NCI-H510A (cell line): Measurements from ENCODE around the gene PTPN1.
A peak's percentile ranks its signal among the peaks of the same experiment; 100 is the strongest.
"Not testable (repeated sequence)": the region's sequence is repeated elsewhere in the genome, so short reads cannot be mapped to it uniquely, and the experiment has no call there.

Experiments
- DNase-seq: peaks from one replicate; lab custom pipeline; 2025; lab: John Stamatoyannopoulos, UW

PTPN1 gene

GRCh38 chr20:50609438-50609989 is 99.3 kb downstream of the PTPN1 start:
- no peak for DNase-seq

DNA sequence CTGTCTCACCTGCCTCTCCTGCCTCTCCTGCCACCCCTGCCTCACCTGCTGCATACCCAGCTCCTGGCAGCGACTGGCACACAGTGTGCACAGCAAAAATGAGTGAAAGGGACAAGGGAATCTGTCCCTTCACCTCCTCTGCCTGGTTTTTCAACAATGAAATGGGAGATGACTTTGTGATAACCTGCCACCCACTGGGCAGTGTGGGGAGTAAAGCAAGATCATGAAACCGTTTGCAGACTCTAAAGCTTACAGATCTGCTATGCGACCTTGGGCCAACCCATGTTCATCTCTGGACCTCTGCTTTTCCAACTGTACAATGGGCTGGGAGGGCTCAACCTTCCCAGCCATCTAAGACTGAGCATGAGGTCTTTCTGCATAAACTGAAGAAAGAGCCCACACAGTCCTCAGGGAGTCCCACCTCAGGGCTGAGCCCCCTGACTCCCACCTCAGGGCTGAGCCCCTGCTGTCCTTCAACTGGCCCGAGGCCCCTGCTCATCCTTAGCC is 100.1 kb downstream of the PTPN1 start:
- no peak for DNase-seq

- no peak for DNase-seq
Observed at GRCh38 chr20:50611128-50611810, 101.1 kb downstream of the PTPN1 start.

DNA sequence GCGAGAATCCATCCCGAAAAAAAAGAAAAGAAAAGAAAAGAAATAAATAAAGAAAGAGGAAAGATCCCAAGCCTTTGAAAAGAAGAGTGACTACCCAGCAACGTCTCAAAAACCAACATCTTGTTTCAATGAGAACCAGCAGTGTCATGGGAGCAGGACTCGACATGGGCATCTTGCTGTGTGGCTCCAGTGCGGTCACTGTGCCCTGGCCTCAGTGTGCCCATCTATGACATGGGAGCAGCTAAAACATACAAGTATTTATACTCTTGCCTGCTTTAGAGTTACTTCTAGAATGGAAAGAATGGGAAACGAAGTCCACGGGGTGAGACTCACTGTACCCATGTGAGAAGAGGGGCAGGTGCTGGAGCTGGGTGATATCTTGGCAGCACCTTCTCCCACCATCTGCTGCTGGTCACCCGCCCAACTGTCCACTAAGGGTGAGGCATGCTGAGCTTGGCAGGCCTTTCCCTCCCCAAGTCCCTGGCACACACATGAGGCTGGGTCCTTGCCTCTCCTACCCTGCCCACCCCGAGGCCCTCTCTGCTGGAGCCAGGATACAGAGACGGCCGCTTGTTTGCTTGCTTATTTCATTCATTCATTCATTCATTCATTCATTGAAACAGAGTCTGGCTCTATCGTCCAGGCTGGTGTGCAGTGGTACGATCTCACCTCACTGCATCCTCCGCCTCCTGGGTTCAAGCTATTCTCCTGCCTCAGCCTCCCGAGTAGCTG is 103.4 kb downstream of the PTPN1 start:
- no peak for DNase-seq

DNA sequence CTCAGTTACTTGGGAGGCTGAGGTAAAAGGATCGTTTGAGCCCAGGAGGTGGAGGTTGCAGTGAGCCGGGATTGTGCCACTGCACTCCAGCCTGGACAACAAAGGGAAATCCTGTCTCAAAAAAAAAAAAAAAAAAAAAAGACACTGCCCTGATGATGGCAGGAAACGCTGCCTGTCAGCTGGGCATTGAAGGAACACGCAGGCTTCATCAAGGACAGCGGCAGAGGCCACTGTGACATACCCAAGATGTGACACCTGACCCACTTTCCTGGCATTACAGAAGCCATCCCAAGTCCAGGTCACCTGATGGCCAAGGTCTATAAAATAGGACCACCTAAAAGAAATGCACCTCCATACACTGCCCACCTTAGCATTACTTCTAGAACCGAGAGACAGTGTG is 105.2 kb downstream of the PTPN1 start:
- no peak for DNase-seq

GRCh38 chr20:50617022-50617421 is 106.8 kb downstream of the PTPN1 start:
- no peak for DNase-seq

DNA sequence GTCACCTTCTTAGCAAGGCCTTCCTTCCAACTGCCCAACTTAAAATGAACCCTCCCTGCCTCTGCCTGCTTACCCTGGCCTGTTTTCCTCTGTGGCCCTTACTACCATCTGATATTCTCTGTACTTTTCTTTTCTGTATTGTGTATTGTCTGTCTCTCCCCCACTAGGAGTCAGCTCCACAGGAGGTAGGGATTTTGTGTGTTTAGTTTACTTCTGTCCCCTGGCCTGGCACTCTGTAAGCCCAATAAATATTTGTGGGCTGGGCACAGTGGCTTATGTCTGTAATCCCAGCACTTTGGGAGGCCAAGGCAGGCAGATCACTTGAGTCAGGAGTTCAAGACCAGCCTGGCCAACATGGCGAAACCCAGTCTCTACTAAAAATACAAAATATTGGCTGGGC is 108.4 kb downstream of the PTPN1 start:
- no peak for DNase-seq

GRCh38 chr20:50620459-50620858 is 110.3 kb downstream of the PTPN1 start:
- not testable (repeated sequence) for DNase-seq

DNA sequence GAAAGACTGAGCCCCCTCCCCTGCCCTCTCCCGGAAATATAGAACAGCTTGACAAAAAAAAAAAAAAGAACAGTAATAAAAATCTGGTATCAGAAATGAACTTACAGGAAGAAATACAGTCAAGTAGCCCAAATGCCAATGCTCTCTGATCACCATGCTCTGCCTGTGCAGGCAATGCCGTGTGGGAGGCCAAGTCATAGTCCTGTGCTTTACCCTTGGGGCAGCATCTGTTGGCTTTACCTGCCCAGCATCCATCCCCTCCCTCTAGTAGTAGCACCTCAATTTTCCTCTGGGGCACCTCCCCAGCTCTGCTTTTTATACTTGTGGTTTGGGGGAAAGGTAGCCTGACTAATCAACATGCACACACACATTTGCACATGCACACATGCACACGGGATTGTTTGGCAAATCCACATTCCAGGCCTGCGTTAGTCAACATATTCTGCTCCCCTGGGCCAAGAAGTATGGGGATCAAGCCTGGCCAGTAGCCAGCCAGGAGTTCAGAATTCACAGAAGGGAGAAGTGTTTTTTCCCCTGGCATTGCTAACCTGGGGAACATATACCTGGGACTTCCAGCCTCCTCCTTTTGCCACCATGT is 111.0 kb downstream of the PTPN1 start:
- no peak for DNase-seq

GRCh38 chr20:50624351-50625016 is 114.3 kb downstream of the PTPN1 start:
- peak; percentile 96 for DNase-seq

DNA sequence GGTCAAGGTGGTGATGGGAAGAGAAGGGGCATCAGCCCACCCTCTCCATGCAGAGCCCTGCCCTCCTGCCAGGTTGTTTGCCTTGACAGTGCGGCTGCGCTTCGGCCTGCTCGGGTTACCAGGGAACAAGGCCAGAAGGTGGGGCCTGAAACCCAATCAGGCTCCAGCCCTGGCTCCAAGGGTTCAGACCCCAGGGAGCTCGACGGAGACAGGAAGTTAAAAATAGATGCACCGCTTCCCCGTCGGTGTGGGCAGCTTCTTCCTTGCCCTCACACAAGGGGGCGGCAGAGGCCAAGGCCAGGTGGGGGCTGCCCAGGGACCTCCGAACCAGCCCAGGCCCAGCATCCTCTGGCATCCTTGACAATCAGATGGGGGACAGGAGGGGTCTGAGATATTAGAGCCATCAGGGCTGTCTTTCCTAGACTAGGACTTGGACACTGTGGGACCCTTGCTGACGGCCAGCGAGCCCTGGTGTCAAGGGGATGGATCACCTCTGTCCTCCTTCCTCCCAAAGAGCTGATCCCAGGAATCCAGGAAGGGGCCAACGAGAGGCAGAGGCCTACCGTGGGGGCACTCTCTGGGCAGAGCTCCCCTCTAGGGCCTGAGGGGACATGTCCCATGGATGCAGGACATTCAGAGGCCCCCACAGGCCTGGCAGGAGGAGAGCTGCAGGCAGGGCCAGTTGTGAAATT is 115.9 kb downstream of the PTPN1 start:
- peak; percentile 92 for DNase-seq

GRCh38 chr20:50627747-50628146 is 117.6 kb downstream of the PTPN1 start:
- no peak for DNase-seq

DNA sequence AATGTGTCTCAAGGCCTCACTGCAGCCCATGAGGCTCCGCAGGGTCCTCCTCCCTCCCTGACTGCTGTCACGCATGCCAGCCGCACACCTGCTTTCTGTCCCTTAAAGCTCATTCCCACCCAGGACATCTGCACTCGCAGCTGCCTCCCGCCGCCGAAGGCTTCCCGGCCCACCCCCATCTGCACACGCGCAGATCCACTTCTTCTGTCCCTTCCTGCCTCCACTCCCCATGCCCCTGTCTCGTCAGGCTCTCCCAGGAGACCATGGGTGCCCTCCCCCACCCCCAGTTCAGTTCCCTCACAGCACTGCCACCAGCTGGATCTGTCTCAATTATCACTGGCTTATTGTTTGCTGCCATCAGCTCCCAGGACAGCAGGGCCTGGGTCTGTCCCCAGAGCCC is 118.1 kb downstream of the PTPN1 start:
- DNase-seq: peak; percentile 39

DNA sequence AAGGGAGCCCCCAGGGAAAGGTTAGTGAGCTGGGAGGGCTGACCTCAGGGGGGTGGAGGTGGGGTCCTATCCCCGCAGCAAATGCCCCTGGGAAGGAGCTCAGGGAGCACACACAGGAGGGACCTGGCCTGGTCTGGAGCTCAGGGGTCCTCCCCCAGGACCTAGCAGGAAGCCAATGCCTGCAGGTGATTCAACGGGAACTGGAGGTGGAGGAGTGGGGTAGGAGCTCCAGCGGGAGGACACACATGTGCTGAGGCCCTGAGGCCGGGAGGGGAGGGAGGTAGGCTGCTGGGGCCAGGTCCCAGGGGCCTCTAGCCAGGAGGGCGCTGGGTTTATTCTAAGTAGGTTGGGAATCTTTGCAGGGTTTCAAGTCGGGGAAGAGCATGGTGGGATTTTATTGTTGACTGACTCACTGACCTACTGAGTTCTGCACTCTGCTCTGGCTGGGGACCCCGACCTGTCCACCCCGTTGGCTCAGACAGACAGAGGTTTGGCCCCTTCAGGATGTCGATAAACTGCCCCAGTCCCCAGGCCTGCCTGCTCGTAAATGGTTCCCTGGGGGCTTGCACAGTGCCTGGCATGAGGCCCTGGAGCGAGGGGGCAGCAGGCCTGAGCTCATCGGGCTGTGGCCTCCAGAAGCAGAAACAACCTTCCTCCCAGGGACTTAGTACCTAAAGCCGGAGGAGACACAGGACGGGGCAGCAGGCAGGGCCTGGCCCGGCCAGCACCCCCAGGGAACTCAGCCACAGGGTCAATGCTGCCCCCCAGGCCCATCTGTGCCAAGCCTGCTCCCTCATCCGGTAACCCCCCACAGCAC is 118.9 kb downstream of the PTPN1 start:
- no peak for DNase-seq

DNA sequence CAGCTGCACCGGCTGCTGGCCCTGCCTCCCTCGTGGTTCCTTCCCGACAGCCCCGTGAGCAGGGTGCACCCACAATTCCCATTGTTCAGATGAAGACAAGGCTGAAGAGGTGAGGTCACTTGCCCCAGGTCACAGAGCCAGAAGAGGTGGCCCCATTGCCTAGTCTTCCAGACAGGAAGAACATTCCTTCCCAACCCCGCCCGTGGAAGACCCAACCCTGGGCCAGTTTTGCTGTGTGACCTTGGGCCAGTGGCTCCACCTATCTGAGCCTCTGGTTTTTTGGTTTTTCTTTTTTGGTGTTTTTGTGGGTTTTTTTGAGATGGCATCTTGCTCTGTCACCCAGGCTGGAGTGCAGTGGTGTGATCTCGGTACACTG is 119.5 kb downstream of the PTPN1 start:
- no peak for DNase-seq

DNA sequence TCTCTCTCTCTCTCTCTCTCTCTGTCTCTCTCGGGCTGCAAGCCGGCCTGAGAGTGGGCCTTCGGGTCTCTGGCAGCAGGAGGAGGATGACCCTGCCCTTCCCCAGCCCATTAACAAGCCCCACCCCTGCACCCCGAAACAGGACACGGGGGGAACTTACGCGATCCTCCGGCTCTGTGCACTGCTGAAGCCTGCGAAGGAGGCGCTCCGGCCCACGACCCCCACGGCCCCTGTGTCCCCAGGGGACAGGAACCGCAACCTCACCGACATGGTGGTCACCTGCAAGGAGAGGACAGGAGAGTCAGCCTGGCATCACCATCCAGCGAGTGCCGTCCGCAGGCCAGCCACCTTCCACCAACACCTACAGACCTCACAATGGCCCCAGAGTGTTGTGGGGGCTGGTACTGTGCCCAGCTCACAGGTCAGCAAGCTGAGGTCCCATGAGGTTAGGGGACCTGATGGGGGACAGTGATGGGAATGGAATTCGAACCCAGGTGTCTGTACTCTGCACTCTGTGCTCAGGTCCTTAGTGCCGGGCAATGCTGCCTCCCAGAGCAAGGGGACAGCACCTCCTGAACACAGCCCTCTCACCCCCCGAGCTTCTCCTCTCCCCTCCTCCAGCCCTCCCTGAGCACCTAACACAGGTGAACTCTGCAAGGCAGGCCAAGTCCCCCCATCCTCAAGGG is 120.5 kb downstream of the PTPN1 start:
- no peak for DNase-seq

GRCh38 chr20:50632236-50632635 is 122.1 kb downstream of the PTPN1 start:
- no peak for DNase-seq

DNA sequence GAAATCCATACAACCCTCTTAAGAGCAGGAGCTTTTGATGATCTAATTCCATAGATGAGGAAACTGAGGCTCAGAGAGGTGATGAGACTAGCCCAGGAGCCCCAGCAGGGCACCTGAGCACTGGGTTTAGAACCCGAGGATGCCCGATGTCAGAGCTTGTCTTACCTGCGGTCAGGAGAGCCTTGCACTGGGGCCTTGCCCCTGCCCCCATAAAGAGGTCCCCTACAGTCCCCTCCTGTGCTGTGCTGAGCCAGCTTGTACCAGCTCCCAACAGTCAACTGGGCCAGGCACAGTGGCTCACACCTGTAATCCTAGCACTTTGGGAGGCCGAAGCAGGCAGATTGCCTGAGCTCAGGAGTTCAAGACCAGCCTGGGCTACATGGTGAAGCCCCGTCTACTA is 122.5 kb downstream of the PTPN1 start:
- DNase-seq: no peak

DNA sequence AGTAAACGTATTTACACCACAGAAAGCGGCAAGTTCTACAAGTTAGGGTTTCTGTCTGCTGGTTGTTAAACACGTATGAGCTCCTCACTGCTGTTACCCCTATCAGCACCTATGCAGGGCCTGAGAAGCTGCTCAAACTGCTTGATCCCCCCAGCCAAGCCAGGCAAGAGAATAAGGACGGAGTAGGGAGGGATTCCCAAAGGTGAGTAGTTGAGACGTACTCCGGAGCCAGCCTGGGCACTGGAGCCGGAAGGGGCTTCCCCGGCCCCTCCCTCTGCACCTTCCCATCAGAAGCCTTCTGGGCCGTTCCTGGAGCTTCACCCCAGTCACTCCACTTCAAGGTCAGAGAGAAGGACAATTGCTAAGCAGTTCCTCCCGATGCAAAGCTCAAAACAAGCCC is 123.2 kb downstream of the PTPN1 start:
- DNase-seq: no peak

- no peak for DNase-seq
Observed at GRCh38 chr20:50634191-50634590, 124.0 kb downstream of the PTPN1 start.
